Left lung (tissue), 10 donors: ENCODE results near the gene MOSMO. TPM values are rescaled to one million over a fixed set of nuclear protein-coding genes. Genes with fewer than 3 reads are reported as not detected.

ENCODE experiments used
- ATAC-seq: fragments of 200-7000 bp; cut with Tn5 transposase; one replicate; pipeline ENCODE4 v1.9.1; 2020; ENCODE audit warnings: moderate library complexity
- DNase-seq, 4 donors: peaks; one replicate each; pipeline ENCODE4 v3.0.0-alpha.2; 2013 to 2020
- H3K27ac ChIP-seq, 2 donors: fragments of 200-600 bp; sonication (generic) in 1 of 2; one replicate each; pipeline versions ENCODE4 v1.5.0 to v1.8.0; 2020 to 2021
- H3K27me3 ChIP-seq, 2 donors: fragments of 200-600 bp; sonication (generic) in 1 of 2; one replicate each; pipeline versions ENCODE4 v1.5.0 to v1.8.0; 2020 to 2021
- H3K36me3 ChIP-seq, 2 donors: fragments of 200-600 bp; sonication (generic) in 1 of 2; one replicate each; pipeline versions ENCODE4 v1.5.0 to v1.8.0; 2020 to 2021
- H3K4me1 ChIP-seq, 2 donors: fragments of 200-600 bp; one replicate each; pipeline ENCODE4 v1.8.0; 2021
- H3K4me3 ChIP-seq, 2 donors: fragments of 200-600 bp; sonication (generic) in 1 of 2; one replicate each; pipeline versions ENCODE4 v1.5.0 to v1.8.0; 2020 to 2021; ENCODE audit warnings: mild to moderate bottlenecking in 1 of 2
- H3K9me3 ChIP-seq, 2 donors: fragments of 200-600 bp; sonication (generic) in 1 of 2; one replicate each; pipeline versions ENCODE4 v1.5.0 to v1.8.0; 2020 to 2021
- intact Hi-C, 2 donors: fragments of 100-400 bp; cut with DNase I; formaldehyde crosslinking; loops; one replicate each; pipeline versions ENCODE4 v1.11.2 to v1.14.2; 2022
- polyA plus RNA-seq, 6 donors: library from polyadenylated mRNA; unstranded; fragments of 120-200 nt; gene quantifications; one replicate each; pipeline ENCODE4 v1.2.1, GENCODE V29; 2013; ENCODE audit not compliant: insufficient read length in 6 of 6
- total RNA-seq, 2 donors: library from RNA; stranded (reverse); fragmentation: NEBNext Ultra II Directional; extraction: Animal tissue kit (Norgen Biotek cat#: 25700); gene quantifications; one replicate each; pipeline ENCODE4 v1.2.1, GENCODE V29; 2021
- TF ChIP-seq, protein P1 (sequence below), 2 donors: fragments of 200-600 bp; sonication (generic) in 1 of 2; IDR thresholded peaks; one replicate each; pipeline versions ENCODE4 v1.5.0 to v1.8.0; 2021; ENCODE audit warnings: antibody characterized with exemption in 2 of 2
- donor health status: DM: no; HTN: yes; CAD: no.
- donor health status: DM: no; HTN: no; CAD: no.

The MOSMO gene
- total and polyA plus RNA-seq, 8 donors: 11.7 to 31.0 (median 26.9) TPM

DNA sequence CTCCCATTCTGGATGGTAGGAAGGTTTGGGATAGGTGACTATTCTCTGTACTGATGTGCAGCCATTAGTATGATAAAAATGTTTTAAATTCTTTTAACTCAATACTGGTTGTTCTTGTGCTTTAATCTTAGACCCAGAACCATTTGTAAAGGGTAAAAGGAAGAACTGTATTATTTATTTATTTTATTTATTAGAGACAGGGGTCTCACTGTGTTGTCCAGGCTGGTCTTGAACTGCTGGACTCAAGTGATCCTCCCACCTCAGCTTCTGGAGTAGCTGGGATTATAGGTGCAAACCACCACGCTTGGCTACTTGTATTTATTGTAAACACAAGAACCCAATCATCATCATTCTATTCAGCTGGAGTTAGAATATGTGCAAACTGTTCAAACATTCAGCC, 2.2 kb upstream of the MOSMO start:
- Histone ChIP-seq H3K4me1 (peaks cover 14 to 34% of the 10 kb centered on the region in 2 donors), H3K27me3 (no peaks in the 10 kb centered on the region), H3K9me3 (no peaks in the 10 kb centered on the region), H3K4me3 (no peak overlapping the region), H3K36me3 (no peaks in the 10 kb centered on the region), H3K27ac (no peak overlapping the region)
- ATAC-seq: no peak
- intact Hi-C loops: loop anchor here in 1 of 2 donors (10.0 kb wide), 1 partner anchor 179 kb away; no protein-coding TSS in a partner anchor
- TF ChIP-seq, protein P1, sequence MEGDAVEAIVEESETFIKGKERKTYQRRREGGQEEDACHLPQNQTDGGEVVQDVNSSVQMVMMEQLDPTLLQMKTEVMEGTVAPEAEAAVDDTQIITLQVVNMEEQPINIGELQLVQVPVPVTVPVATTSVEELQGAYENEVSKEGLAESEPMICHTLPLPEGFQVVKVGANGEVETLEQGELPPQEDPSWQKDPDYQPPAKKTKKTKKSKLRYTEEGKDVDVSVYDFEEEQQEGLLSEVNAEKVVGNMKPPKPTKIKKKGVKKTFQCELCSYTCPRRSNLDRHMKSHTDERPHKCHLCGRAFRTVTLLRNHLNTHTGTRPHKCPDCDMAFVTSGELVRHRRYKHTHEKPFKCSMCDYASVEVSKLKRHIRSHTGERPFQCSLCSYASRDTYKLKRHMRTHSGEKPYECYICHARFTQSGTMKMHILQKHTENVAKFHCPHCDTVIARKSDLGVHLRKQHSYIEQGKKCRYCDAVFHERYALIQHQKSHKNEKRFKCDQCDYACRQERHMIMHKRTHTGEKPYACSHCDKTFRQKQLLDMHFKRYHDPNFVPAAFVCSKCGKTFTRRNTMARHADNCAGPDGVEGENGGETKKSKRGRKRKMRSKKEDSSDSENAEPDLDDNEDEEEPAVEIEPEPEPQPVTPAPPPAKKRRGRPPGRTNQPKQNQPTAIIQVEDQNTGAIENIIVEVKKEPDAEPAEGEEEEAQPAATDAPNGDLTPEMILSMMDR (IDR thresholded peaks at IDR 0.05): no peak
- DNase-seq: no peak

DNA sequence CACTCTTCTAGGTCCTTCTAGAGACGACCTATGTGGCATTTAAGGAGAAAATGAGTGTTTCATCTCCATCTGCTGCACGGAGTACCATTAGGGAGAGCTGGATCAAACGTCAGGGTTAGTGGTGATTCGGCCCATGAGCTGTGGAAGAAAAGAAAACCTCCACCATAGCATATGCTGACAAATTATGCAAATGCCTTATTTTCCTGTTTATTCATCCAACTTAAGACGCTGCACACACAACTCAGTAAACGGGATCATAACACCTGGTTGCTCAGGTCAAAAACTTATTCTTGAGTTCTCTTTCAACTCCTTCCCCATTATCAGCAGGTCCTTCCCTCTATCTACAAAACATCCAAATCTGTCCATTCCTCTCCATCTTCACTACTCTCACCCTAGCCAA, 1.3 kb upstream of the MOSMO start:
- H3K9me3 ChIP-seq: no peaks in the 10 kb centered on the region
- no peaks in the 10 kb centered on the region for H3K36me3 ChIP-seq
- intact Hi-C loops: loop anchor here in 1 of 2 donors (10.0 kb wide), 1 partner anchor 178 kb away; no protein-coding TSS in a partner anchor
- peaks cover 8 to 28% of the 10 kb centered on the region in 2 donors for H3K4me1 ChIP-seq
- no peak overlapping the region for H3K4me3 ChIP-seq
- H3K27me3 ChIP-seq: no peaks in the 10 kb centered on the region
- no peak overlapping the region for H3K27ac ChIP-seq
- TF ChIP-seq, protein P1 (IDR thresholded peaks at IDR 0.05): no peak
- no peak for DNase-seq
- ATAC-seq: no peak

DNA sequence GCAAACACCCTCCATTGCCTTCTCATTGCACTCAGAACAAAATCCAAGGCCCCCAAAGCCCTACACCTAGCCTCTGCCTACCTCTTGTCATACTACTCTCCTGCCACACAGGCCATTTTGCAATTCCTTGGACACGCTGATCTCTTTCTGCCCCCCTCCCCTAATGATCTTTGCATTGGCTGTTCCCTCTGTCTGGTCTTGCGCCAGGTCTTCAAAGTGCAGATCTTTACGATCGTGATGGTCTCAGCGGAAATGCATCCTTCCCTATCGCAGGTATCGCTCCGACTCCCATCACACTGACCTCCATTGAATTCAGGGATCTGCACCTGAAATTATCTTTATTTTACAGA, 777 bp upstream of the MOSMO start:
- Histone ChIP-seq H3K27ac (peak overlapping the region; percentile 69 to 87), H3K4me1 (peaks cover 8 to 28% of the 10 kb centered on the region in 2 donors), H3K9me3 (no peaks in the 10 kb centered on the region), H3K36me3 (no peaks in the 10 kb centered on the region), H3K4me3 (peak overlapping the region; percentile 87 to 88), H3K27me3 (no peaks in the 10 kb centered on the region)
- TF ChIP-seq, protein P1 (IDR thresholded peaks at IDR 0.05): no peak
- no peak for ATAC-seq
- peak in 1 of 4 donors; percentile 9 for DNase-seq
- intact Hi-C loops: loop anchor here in 1 of 2 donors (10.0 kb wide), 1 partner anchor 178 kb away; no protein-coding TSS in a partner anchor

DNA sequence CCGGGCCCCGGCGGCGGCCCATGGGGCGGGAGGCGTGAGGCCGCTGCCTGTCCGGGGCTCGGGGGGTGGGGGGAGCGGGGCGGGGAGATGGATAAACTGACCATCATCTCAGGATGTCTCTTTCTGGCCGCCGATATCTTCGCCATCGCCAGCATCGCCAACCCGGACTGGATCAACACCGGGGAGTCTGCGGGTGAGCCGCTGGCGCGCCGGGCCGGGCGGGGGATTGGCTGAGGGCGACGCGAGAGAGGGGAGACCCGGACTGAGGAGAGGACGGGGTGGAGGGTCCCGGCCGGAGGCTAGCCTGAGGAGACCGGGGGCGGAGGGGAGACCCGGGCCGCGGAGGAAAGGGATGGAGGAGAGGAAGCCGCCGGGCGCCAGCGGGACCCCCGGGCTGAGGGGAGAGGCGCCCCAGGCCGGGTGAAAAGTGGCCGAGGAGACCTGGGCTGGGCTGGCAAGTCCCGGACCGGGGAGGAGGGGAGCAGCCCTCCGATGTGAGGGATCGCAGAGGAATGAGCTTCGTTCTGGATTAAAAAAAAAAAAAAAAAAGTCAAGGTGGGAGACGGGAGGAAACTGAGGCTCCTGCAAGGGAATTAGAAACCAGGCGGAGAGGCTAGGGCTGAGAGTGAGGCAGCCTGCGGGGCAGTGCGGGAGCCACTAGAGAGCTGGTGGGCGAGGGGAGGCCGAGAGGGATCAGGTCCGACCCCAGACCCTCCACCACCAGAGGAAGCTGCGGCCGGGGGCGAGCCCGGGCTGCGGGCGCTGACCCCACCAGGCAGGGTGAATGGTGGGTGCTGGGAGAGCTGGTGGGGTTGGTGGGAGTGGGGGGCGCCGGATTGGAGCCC, 526 bp downstream of the MOSMO start:
- Histone ChIP-seq H3K36me3 (no peaks in the 10 kb centered on the region), H3K27me3 (no peaks in the 10 kb centered on the region), H3K27ac (peak overlapping the region in 1 of 2 donors; percentile 87), H3K9me3 (no peaks in the 10 kb centered on the region), H3K4me3 (peak overlapping the region; percentile 81 to 88), H3K4me1 (peaks cover 8 to 28% of the 10 kb centered on the region in 2 donors)
- ATAC-seq: peak; percentile 16
- TF ChIP-seq, protein P1 (IDR thresholded peaks at IDR 0.05): no peak
- DNase-seq: peak in 2 of 4 donors; percentile 37 to 84
- intact Hi-C loops: loop anchor here in 1 of 2 donors (10.0 kb wide), 1 partner anchor 176 kb away; no protein-coding TSS in a partner anchor

DNA sequence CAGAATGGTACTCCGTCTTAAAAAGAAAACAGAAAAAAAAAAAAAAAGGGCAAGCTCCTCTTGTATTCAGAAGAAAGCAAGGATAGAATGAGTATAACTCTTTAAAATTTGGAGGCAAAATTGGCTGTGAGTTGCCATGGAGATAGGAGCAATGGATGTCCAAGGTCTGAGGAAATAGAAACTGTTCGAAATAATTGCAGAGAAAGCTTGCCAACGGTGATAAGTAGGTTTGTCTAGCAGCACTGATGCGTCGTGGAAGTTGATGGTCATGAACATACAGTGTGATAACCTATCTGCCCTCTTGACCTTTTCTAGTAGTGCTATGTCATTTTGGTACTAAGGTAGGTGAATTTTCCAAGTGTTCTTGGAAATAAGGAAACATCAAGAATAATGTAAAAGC, 3.0 kb downstream of the MOSMO start:
- intact Hi-C loops: no loop called here
- no peak for ATAC-seq
- peaks cover 8 to 31% of the 10 kb centered on the region in 2 donors for H3K4me1 ChIP-seq

More for the DNA sequence above, 3.0 kb downstream of the MOSMO start:
- Histone ChIP-seq H3K27me3 (no peaks in the 10 kb centered on the region), H3K27ac (no peak overlapping the region), H3K4me3 (no peak overlapping the region), H3K36me3 (no peaks in the 10 kb centered on the region), H3K9me3 (no peaks in the 10 kb centered on the region)
- TF ChIP-seq, protein P1 (IDR thresholded peaks at IDR 0.05): no peak
- DNase-seq: no peak
